ENCODE results near the gene DEGS2. TPM values are rescaled to one million over a fixed set of nuclear protein-coding genes. Genes with fewer than 3 reads are reported as not detected.

DEGS2 gene
- total and polyA plus RNA-seq, 2 of the 13 experiments (the other 11 are each of a cell fraction or from before 2014, with no cell fraction given): 0.09 TPM

- peak; percentile 98; the same call in 1 of the 2 replicates for TF ChIP-seq ZBTB10 (CRISPR knock-in tag; IDR thresholded peaks at IDR 0.05; ENCODE audit: borderline replicate concordance)
- TF ChIP-seq ZNF468 (CRISPR knock-in tag; IDR thresholded peaks at IDR 0.05): no peak
- no peak for TF ChIP-seq SNAPC2 (CRISPR knock-in tag; IDR thresholded peaks at IDR 0.05)
- no peak for TF ChIP-seq ASH2L (IDR thresholded peaks at IDR 0.05; ENCODE audit: insufficient read length, low read depth, low read length)
- TF ChIP-seq STAG1 (CRISPR knock-in tag; IDR thresholded peaks at IDR 0.05): peak; percentile 32; the same call in 1 of the 2 replicates
- TF ChIP-seq ZNF33A (CRISPR knock-in tag; IDR thresholded peaks at IDR 0.05; ENCODE audit: borderline replicate concordance): no peak
- peak; percentile 47 for TF ChIP-seq TBX2 (CRISPR knock-in tag; IDR thresholded peaks at IDR 0.05; ENCODE audit: borderline replicate concordance)
- TF ChIP-seq BCL6 (CRISPR knock-in tag; IDR thresholded peaks at IDR 0.05): peak; percentile 45; the same call in 1 of the 2 replicates
- TF ChIP-seq ZNF660 (CRISPR knock-in tag; IDR thresholded peaks at IDR 0.05; ENCODE audit: borderline replicate concordance, low read depth): no peak; the same call in 1 of the 2 replicates
- peak; percentile 33 for TF ChIP-seq RBM22 (optimal IDR thresholded peaks at IDR 0.05; ENCODE audit: low read length)
- peak; percentile 48; the same call in 1 of the 2 replicates for TF ChIP-seq FOXC1 (CRISPR knock-in tag; IDR thresholded peaks at IDR 0.05; ENCODE audit: borderline replicate concordance)
- no peak for TF ChIP-seq ZBTB8A (CRISPR knock-in tag; IDR thresholded peaks at IDR 0.05; ENCODE audit: borderline replicate concordance, low read depth)
- no peak; the same call in 1 of the 2 replicates for TF ChIP-seq ZNF790 (CRISPR knock-in tag; IDR thresholded peaks at IDR 0.05; ENCODE audit: borderline replicate concordance)
- TF ChIP-seq ZBTB26 (CRISPR knock-in tag; IDR thresholded peaks at IDR 0.05; ENCODE audit: borderline replicate concordance): no peak
- TF ChIP-seq ZFAT (CRISPR knock-in tag; conservative IDR thresholded peaks at IDR 0.05): no peak
- no peak for TF ChIP-seq HCFC1 (IDR thresholded peaks at IDR 0.05; ENCODE audit: low read depth, low read length)
- no peak for TF ChIP-seq RELA (CRISPR knock-in tag; IDR thresholded peaks at IDR 0.05)
- TF ChIP-seq MTA3 (CRISPR knock-in tag; IDR thresholded peaks at IDR 0.05): no peak
- no peak for TF ChIP-seq ZNF512 (CRISPR knock-in tag; IDR thresholded peaks at IDR 0.05)
- TF ChIP-seq ZNF552 (CRISPR knock-in tag; IDR thresholded peaks at IDR 0.05; ENCODE audit: borderline replicate concordance): no peak
- TF ChIP-seq SKIL (CRISPR knock-in tag; IDR thresholded peaks at IDR 0.05; ENCODE audit: borderline replicate concordance): 0 out of 2 replicates have a peak, but pooled peaks have one; percentile 23
- peak; percentile 58; the same call in 1 of the 2 replicates for TF ChIP-seq RAD21 (CRISPR knock-in tag; IDR thresholded peaks at IDR 0.05)
Observed at GRCh38 chr14:100144996-100145646, 14.3 kb downstream of the DEGS2 start (continued).

Data from HepG2 (cell line).